K562 (cell line): Measurements from ENCODE around the gene KCNK7. TPM values are rescaled to one million over a fixed set of nuclear protein-coding genes. Genes with fewer than 3 reads are reported as not detected.

ENCODE experiments used
- EP300 ChIP-seq: IDR thresholded peaks from 2 replicates; pipeline ENCODE4 v1.6.1; 2012; ENCODE audit warnings: low read length, improper control_type of control experiment
- FIP1L1 ChIP-seq: fragments of 200-400 bp; formaldehyde crosslinking; IDR thresholded peaks from 2 replicates; pipeline ENCODE4 v1.6.1; 2018; ENCODE audit warnings: mild to moderate bottlenecking, low read depth, low read length; ENCODE audit not compliant: poor library complexity, severe bottlenecking
- FOXK2 ChIP-seq, 2 experiments: fragments of 450-650 bp; IDR thresholded peaks in 1 of 2; conservative IDR thresholded peaks in 1 of 2; 2 replicates each; pipeline ENCODE4 v1.6.1; 2016; ENCODE audit warnings: low read depth in 2 of 2, mild to moderate bottlenecking in 1 of 2
- GATAD2A ChIP-seq: fragments of 450-650 bp; IDR thresholded peaks from 2 replicates; pipeline ENCODE4 v1.6.1; 2017
- HNRNPL ChIP-seq: fragments of 200-400 bp; formaldehyde crosslinking; IDR thresholded peaks from 2 replicates; pipeline ENCODE4 v1.6.1; 2017; ENCODE audit warnings: low read depth, mild to moderate bottlenecking, low read length
- HSF4 ChIP-seq: fragments of 250-450 bp; sonication (Bioruptor Pico); IDR thresholded peaks from 2 replicates; pipeline ENCODE4 v2.1.2; 2022; ENCODE audit warnings: mild to moderate bottlenecking, moderate library complexity, borderline replicate concordance
- KDM1A ChIP-seq, 2 experiments: fragments of 450-650 bp; IDR thresholded peaks; 2 replicates each; pipeline ENCODE4 v1.6.1; 2016; ENCODE audit warnings: mild to moderate bottlenecking in 2 of 2
- RUNX1 ChIP-seq: sonication (generic); IDR thresholded peaks from 2 replicates; pipeline ENCODE4 v1.6.1; 2016; ENCODE audit warnings: antibody characterized with exemption, low read depth
- SMARCB1 ChIP-seq: IDR thresholded peaks from 2 replicates; pipeline ENCODE4 v1.6.1; 2011; ENCODE audit warnings: improper control_type of control experiment, low read depth; ENCODE audit not compliant: insufficient read length
- SPI1 ChIP-seq: IDR thresholded peaks from 2 replicates; pipeline ENCODE4 v1.6.1; 2011; ENCODE audit warnings: low read depth, low read length, control low read depth, borderline replicate concordance
- YBX1 ChIP-seq: fragments of 450-650 bp; IDR thresholded peaks from 2 replicates; pipeline ENCODE4 v1.7.1; 2016; ENCODE audit warnings: mild to moderate bottlenecking
- ZBTB7A ChIP-seq: IDR thresholded peaks from 2 replicates; pipeline ENCODE4 v1.6.1; 2011; ENCODE audit warnings: low read depth, mild to moderate bottlenecking, low read length, moderate library complexity, borderline replicate concordance; ENCODE audit not compliant: control insufficient read depth
- ZKSCAN3 ChIP-seq: fragments of 250-450 bp; sonication (Bioruptor Pico); IDR thresholded peaks from 2 replicates; pipeline ENCODE4 v1.4.0; 2020
- ZNF507 ChIP-seq: conservative IDR thresholded peaks from 2 replicates; pipeline ENCODE4 v1.6.1; 2017; ENCODE audit warnings: missing genetic modification characterization, missing compliant biosample characterization
- ZSCAN32 ChIP-seq: fragments of 450-650 bp; formaldehyde crosslinking; IDR thresholded peaks from 2 replicates; pipeline ENCODE4 v1.4.0; 2020; ENCODE audit warnings: mild to moderate bottlenecking, moderate library complexity
- polyA plus RNA-seq, 8 experiments: library from polyadenylated mRNA; depleted of rRNA in 4 of 8; stranded (reverse) in 5 of 8; unstranded in 3 of 8; fragments of >200 nt; fragmentation: Nextera tagmentation in 2 of 8; fragmentation: Illumina TruSeq in 1 of 8; extraction: Ambion mirVana in 2 of 8; extraction: Trizol in 1 of 8; gene quantifications; 2 replicates each; pipeline versions ENCODE4 v1.2.1 to v1.2.3, GENCODE V29; 2011 to 2014; ENCODE audit warnings: inconsistent platforms in 1 of 8, missing spikeins in 1 of 8
- total RNA-seq, 7 experiments: library from RNA; depleted of rRNA in 6 of 7; stranded (reverse); fragments of >200 nt in 6 of 7; fragmentation: Illumina TruSeq in 2 of 7; extraction: Trizol in 2 of 7; gene quantifications; 2 replicates each; pipeline versions ENCODE4 v1.2.1 to v1.2.3, GENCODE V29; 2011 to 2021; ENCODE audit warnings: low replicate concordance in 1 of 7
- TF ChIP-seq, protein P1 (sequence below), 2 experiments: fragments of 200-800 bp in 1 of 2; sonication (Bioruptor generic) in 1 of 2; sonication (generic) in 1 of 2; formaldehyde crosslinking in 1 of 2; IDR thresholded peaks in 1 of 2; conservative IDR thresholded peaks in 1 of 2; 2 replicates each; pipeline versions ENCODE4 v1.5.0 to v1.6.1; 2016 to 2020; ENCODE audit warnings: missing compliant biosample characterization in 1 of 2, missing genetic modification characterization in 1 of 2, missing genetic modification reagents in 1 of 2
- TF ChIP-seq, protein P2 (sequence below): fragments of 150-350 bp; IDR thresholded peaks from 2 replicates; pipeline ENCODE4 v1.6.1; 2014; ENCODE audit warnings: low read depth, mild to moderate bottlenecking, low read length, borderline replicate concordance
- TF ChIP-seq, protein P3 (sequence below): sonication (generic); formaldehyde crosslinking; IDR thresholded peaks from 2 replicates; pipeline ENCODE4 v1.8.0; 2022; ENCODE audit warnings: mild to moderate bottlenecking, missing genetic modification reagents

KCNK7 gene
- total and polyA plus RNA-seq, 9 of the 15 experiments (the other 6 are each of a cell fraction or from before 2014, with no cell fraction given), result 0.07 to 0.40 TPM; not detected in 7

DNA sequence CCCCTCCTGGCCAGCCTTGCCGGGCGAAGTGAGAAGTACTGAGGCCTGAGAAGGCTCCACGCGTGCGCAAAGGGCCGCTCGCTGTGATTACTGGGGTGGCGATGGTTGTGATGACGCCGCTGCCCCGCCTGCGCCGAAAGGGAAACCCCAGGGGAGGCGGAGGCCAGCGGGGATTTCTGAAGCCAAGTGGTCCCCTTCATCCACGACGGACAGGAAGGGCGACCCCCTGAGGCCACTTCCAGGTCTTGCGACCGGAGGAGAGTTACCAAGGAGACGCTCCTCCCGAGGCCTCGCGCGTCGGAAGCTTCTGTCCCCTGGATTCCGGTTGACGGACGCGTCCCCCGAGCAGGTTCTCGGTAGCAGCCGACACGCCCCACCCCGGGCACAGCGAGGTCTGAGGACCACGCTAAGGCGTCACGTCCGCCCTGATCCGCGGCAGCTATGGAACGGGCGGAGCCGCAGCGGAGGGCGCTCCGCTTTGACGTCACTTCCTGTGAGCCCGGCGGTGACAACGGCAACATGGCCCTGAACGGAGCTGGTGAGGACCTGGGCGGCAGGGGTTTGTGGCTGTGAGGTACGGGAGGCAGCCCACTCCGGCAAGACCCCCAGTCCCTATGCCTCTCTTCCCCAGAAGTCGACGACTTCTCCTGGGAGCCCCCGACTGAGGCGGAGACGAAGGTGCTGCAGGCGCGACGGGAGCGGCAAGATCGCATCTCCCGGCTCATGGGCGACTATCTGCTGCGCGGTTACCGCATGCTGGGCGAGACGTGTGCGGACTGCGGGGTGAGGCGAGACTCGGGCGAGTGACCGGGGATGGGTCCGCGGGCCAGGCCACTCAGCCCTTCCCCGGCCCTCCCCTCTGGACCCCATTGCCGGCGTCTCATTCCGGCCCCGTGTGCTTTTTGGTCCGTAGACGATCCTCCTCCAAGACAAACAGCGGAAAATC is 25.4 kb downstream of the KCNK7 start, which contains the start of gene ZNRD2 (continued):
- TF ChIP-seq, protein P1, sequence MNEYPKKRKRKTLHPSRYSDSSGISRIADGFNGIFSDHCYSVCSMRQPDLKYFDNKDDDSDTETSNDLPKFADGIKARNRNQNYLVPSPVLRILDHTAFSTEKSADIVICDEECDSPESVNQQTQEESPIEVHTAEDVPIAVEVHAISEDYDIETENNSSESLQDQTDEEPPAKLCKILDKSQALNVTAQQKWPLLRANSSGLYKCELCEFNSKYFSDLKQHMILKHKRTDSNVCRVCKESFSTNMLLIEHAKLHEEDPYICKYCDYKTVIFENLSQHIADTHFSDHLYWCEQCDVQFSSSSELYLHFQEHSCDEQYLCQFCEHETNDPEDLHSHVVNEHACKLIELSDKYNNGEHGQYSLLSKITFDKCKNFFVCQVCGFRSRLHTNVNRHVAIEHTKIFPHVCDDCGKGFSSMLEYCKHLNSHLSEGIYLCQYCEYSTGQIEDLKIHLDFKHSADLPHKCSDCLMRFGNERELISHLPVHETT (CRISPR knock-in tag; conservative IDR thresholded peaks at IDR 0.05 in 1 of 2, IDR thresholded peaks at IDR 0.05 in 1 of 2), result peak in 1 of 2 experiments; percentile 99; a peak in 2 of 4 replicates
- TF ChIP-seq KDM1A (IDR thresholded peaks at IDR 0.05) (peak; percentile 53 to 59; a peak in 2 of 4 replicates), FOXK2 (conservative IDR thresholded peaks at IDR 0.05 in 1 of 2, IDR thresholded peaks at IDR 0.05 in 1 of 2; ENCODE audit: low read depth in 2 of 2) (peak; percentile 98 to 99), ZSCAN32 (CRISPR knock-in tag) (no peak), ZNF507 (tag) (no peak), SPI1 (no peak), ZBTB7A (peak; percentile 62; the same call in 1 of the 2 replicates), SMARCB1 (no peak), YBX1 (no peak), EP300 (no peak), HSF4 (no peak), RUNX1 (peak; percentile 71; the same call in 1 of the 2 replicates), HNRNPL (no peak), FIP1L1 (peak; percentile 65), GATAD2A (no peak), ZKSCAN3 (no peak)
- TF ChIP-seq, protein P2, sequence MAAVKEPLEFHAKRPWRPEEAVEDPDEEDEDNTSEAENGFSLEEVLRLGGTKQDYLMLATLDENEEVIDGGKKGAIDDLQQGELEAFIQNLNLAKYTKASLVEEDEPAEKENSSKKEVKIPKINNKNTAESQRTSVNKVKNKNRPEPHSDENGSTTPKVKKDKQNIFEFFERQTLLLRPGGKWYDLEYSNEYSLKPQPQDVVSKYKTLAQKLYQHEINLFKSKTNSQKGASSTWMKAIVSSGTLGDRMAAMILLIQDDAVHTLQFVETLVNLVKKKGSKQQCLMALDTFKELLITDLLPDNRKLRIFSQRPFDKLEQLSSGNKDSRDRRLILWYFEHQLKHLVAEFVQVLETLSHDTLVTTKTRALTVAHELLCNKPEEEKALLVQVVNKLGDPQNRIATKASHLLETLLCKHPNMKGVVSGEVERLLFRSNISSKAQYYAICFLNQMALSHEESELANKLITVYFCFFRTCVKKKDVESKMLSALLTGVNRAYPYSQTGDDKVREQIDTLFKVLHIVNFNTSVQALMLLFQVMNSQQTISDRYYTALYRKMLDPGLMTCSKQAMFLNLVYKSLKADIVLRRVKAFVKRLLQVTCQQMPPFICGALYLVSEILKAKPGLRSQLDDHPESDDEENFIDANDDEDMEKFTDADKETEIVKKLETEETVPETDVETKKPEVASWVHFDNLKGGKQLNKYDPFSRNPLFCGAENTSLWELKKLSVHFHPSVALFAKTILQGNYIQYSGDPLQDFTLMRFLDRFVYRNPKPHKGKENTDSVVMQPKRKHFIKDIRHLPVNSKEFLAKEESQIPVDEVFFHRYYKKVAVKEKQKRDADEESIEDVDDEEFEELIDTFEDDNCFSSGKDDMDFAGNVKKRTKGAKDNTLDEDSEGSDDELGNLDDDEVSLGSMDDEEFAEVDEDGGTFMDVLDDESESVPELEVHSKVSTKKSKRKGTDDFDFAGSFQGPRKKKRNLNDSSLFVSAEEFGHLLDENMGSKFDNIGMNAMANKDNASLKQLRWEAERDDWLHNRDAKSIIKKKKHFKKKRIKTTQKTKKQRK, result no peak
- TF ChIP-seq, protein P3, sequence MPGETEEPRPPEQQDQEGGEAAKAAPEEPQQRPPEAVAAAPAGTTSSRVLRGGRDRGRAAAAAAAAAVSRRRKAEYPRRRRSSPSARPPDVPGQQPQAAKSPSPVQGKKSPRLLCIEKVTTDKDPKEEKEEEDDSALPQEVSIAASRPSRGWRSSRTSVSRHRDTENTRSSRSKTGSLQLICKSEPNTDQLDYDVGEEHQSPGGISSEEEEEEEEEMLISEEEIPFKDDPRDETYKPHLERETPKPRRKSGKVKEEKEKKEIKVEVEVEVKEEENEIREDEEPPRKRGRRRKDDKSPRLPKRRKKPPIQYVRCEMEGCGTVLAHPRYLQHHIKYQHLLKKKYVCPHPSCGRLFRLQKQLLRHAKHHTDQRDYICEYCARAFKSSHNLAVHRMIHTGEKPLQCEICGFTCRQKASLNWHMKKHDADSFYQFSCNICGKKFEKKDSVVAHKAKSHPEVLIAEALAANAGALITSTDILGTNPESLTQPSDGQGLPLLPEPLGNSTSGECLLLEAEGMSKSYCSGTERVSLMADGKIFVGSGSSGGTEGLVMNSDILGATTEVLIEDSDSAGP (CRISPR knock-in tag), result peak; percentile 53; the same call in 1 of the 2 replicates
